K562 treated with DMSO at 1 percent for 4 hours (cell line): ENCODE measurements around the gene PAGE4. TPM values are rescaled to one million over a fixed set of nuclear protein-coding genes. Genes with fewer than 3 reads are reported as not detected.

ENCODE experiments used
- total RNA-seq: library from RNA; unstranded; fragments of 300-600 nt; gene quantifications from 2 replicates; pipeline ENCODE4 v1.2.3, GENCODE V29; 2022; ENCODE audit not compliant: insufficient read depth

The PAGE4 gene, protein sequence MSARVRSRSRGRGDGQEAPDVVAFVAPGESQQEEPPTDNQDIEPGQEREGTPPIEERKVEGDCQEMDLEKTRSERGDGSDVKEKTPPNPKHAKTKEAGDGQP
- 10.5 TPM in 1 of 2 replicates, not detected in the other for total RNA-seq

DNA sequence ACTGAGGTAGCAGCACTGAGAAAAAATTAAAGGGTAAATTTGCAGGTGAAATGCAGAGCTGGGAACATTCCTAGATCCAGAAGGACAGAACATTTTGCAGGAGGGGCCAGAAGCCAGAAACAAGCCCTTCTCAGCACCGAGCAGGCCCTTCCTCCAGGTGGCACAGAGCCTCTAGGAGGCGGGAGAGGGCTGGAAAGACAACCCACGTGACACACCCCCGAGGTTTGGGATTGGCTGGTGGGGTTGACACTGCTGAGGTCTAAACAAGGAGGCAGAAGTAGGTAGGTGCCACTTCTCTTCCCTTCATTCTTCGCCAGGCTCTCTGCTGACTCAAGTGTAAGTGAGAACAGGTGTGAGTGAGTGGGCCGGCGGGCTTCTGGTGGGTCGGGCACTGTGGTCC lies at the start of gene PAGE4:
TSS of gene PAGE4 (plus strand) at position 288 of the 400 bp plus-strand sequence. CDS start 1,126 bp downstream, outside the sequence.

DNA sequence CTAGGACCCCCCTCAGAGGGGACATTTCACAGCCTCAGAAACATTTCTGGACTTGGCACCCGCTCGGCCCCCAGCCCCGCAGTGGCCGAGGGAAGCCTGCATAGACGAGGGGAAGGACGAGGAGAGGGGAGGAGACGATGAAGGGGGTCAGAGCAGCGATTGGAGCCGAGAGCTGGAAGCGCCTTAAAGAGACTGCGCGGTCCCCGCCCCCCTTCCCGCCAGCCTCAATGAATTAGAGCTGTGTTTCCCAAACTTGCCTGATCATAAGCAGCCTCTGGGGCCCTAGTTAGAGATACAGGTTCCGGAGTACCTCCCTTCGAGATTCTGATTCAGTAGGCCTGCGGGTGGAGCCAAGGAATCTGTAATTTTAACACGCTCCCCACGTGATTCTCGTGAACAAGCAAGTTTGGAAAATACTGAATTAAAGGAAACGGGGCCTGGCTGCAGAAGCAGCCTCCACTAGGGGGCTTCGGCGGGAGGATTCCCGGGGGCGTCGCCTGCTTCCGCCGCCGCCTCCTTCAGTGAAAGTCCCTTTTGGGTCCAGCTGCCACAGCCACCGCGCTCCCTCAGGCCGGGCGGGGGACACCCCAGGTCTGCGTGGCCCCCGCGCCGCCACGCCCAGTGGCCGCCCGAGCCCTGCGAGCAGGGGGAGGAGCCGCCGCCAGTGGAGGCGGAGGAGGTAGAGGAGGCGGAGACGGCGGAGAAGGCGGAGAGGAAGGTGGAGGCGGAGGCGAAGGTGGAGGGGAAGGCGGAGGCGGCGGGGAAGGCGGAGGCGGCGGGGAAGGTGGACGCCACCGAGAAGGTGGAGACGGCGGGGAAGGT lies 49.9 kb downstream of the PAGE4 start, which contains the start of gene USP27X:
TSS of gene USP27X (plus strand) at position 651 of the 822 bp plus-strand sequence. CDS start 824 bp downstream, outside the sequence.

Other genes with a start within 250 kb of the PAGE4 start
- gene GAGE12H, start 249.4 kb upstream of the PAGE4 start, total RNA-seq = not detected in 2 replicates
- gene GAGE2A, start 239.8 kb upstream of the PAGE4 start, total RNA-seq = 14.2 and 26.2 TPM in 2 replicates
- gene GAGE1, start 230.3 kb upstream of the PAGE4 start, total RNA-seq = 11.1 and 18.2 TPM in 2 replicates
- 84.7 and 89.1 TPM in 2 replicates for gene PAGE1, start 133.3 kb upstream of the PAGE4 start, total RNA-seq
- 1.5 and 1.7 TPM in 2 replicates for gene USP27X, start 50.2 kb downstream of the PAGE4 start, total RNA-seq
- gene CLCN5, start 93.3 kb downstream of the PAGE4 start, total RNA-seq = 2.7 and 4.1 TPM in 2 replicates